ENCODE measurements around the gene ZIC1.

ZIC1 gene

DNA sequence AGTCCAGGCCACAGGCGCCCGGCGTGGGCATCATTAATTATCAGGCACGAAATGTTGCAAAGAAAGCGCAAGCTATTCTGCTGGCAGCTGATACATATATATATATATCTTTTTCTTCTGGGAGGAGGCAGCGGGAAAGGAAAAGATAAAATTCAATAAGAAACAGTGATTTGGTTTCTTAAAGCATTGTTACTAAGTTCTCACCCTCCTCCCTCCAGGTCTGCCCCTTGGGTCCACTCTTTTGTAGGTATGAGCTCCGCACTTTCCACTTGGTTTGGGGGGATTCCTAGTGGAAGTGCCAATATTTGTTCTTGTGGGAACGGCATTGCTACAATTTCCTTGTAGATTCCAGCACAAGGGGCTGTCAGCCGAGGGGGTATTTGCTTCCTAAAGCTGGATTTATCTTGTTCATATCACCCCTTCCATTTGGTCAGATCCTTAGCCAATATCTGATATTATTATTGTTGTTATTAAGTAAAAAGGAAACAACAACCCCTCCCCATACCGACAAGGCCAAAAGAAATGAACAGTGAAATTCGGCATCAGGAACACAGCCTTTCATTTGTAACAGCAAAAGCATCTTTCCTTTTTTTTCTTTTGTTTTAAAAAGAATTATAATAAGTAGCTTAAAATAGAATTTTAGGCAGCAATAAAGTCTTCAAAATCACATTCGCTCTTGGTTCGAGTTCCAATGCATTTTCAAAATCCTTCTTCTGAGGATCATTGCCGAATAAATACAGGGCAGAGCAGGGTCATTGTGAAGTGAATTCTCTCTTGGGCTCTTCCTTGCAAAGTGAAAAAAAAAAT is 15.6 kb downstream of the ZIC1 start:
- no peak for DNase-seq

DNA sequence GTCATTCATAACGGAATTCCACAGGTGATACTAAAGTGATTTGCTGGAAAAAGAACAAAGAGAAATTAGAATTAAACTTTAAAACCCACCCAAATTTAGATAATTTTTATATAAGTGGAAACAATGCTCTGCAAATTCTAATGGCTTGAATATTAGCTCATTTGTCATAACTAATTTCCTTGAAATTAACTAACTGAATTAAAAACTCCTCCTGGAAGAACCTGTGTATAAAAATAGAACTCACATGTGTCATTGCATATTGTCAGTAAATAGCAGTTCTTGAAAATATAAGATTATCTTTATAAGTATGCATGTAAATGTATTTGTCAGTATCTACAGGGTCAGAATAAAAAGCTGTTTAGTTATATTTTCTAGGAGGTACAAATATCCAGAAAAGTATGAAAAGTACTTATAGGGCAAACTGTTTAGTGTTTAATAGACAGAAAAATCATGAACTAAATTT is 16.3 kb downstream of the ZIC1 start:
- no peak for DNase-seq

DNA sequence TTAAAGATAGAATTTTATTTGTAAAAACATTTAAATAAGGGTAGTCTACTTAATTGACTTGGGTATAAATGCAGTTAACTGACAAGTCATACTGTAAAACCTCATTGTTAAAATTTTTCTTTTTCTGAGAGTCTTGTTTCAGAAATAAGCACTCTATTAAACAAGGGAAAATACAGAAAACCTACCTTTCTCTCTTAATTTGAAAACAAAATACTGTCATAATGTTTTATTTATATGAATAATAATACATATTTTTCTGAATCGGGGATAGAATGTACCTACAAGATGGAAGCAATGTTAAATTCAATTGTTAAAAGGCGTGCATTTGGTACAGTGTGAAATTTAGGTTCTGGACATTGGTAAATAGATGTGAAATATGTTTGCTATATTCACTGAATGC is 17.8 kb downstream of the ZIC1 start:
- DNase-seq = no peak

DNA sequence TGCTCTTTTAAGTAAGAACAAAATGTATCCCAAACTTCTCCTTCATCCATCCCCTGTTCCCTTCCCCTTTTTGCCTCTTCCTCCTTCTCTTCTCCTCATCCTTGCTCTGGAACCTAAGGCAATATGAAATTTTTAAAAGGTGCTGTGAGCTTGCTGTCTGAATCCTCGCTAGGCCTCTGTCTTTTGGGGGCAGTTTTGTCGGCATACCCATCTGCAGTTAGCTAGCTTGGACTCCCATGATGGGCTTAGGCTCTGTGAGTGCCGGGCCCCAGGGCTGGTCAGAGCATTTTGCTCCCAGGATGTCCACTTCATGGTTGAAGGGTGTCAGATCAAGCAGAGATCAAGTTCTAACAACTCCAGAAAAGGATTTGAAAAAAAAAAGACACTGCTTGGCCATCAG is 18.6 kb downstream of the ZIC1 start:
- no peak for DNase-seq

DNA sequence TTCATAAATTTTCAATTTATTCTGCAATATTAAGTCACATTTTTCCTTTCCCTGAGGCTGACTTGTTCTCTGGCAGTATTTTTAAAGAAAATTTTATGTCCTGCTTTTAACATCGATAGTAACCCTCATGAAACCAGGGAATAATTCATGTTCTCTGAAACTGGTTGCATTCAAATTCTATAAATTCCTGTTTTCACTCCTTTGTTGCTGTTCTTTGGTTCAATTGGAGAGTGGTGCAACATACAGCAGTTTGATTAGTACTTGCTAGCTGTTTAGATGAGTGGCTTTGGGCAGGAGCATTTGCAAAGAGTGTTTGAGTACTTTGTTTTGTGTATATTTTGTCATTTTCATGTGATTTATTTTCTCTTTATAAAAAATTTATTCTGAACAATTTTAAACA is 19.2 kb downstream of the ZIC1 start:
- no peak for DNase-seq

DNA sequence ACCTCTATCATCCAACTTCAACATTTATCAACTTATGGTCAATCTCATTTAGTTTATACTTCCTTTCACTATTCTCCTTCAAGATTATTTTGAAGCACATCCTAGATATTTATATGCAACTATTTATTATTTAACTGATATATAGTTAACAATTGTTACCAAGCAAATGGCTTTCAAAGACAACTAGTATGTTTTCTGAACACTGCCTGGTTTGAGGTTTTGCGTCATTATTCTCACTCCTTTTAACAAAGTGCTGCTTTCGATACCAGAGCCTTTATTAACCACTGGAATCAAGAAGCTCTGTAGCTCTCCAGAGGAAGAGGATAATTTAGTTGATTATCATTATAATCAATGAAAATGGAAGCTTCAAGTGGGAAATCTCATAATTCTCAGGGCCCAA is 19.6 kb downstream of the ZIC1 start:
- no peak for DNase-seq

DNA sequence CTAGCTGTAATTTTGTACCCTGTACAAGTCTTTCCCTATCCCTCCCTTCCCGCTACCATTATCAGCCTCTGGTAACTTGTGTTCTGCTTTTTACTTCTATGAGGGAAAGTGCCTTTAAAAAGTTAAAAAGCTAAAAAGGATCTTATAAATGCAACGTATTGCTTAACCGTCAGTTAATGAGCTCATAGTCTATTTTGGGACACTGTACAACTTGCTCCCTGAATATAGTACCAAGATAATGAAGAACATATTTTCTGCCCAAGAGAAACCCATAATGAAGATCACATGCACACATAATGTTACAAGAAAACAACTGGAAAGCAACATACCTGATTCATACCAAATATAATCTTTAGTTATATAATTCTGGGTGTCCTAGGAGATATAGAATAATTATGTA is 22.6 kb downstream of the ZIC1 start:
- DNase-seq = no peak

DNA sequence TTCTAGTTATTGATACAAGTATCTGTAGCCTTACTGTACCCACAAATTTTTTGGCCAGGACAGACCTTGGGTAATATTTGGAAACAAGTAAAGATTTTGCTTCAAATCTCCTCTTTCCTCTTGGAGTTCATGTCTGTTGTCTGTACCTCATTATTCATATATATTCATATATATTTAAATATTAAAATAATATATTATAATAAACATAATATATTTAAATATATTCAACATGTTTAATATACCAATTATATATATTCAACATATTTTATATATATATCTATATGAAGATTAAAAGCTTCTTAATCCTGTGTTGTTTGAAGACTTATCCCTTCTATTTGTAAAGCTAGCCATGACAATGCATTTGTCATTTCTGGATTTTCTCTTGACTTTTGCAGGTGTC is 38.1 kb downstream of the ZIC1 start:
- DNase-seq = no peak

DNA sequence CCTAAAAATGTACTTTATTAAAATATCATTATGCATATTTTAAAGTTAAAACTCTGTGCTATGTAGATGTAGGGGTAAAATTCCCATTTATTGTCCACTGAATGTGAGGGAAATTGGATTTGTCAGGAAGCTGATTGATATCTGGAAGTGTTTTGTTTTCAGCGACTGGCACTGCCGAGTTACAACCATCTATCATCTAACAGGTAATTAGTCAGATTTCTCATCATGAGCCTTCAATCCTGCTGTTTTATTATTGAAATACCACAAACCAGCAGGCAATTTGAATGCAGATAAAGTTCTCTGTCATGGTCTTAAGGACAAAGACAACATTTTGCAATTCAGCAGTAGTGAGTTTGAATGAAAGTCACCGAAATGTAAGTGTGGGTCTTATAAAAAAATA is 40.5 kb downstream of the ZIC1 start:
- DNase-seq = no peak

DNA sequence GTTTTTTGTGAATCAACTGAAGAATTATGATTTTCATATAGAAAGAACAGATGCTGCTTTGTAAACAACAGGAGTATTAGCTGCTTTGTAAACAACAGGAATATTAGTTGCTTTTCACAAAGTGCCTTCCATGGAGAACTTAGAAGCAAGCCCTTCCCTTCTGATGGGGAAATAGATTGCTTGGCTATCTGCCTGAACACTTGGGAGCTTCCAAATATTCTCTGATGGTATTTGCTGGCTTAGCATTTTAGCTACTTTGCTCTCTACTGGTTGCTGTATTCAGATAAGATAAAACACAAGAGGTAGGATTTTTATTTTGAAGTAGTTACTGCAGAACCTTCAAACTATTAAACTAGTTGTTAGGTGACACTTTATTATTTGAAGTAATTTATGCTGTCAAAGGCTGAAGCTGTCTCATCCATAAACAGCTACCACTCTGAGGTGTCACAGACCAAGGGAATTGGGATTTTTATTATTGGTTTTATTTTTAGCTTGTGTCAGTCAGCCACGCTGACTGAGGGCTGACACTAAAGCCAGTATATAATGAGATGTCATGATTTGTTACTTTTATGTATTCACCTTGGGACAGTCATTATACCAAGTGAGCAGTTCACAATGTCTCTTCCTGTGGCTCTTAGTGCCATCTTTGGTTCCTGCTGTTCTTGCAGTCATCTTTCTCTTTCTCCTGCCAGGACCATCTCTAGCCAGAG is 50.0 kb downstream of the ZIC1 start:
- DNase-seq = no peak

DNA sequence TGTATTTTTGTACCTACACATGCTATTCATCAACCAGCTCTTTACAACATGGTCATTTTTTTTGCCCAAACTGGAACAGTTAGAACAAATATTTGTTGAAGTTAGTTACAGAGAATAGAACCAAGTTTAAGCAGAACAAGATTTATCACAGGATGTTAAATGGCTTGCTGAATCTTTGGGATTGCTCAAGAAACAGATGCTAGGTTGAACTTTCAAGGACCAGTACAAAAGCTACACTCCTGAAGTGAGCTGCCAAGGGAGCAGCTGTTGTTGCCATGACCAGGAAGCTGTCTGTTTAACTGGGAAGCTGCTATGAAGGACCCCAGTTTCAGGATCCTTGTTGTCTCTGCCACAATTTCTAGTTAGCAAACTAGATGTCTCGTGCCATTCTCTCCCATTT is 53.7 kb downstream of the ZIC1 start:
- no peak for DNase-seq

All from hematopoietic multipotent progenitor cell treated with erythropoietin and hydrocortisone succinate and interleukin-3 and kit ligand, for 6 days (in vitro differentiated cells).